ENCODE measurements around the gene C4B.
"Not testable (repeated sequence)": the region's sequence is repeated elsewhere in the genome, so short reads cannot be mapped to it uniquely, and the experiment has no call there.

Gene C4B

GRCh38 chr6:31981744-31982143, 32.9 kb upstream of the C4B start, which contains the start of gene C4A:
Gene C4A, plus strand, starts transcription at chr6:31982057. Its CDS starts 51 bp downstream, at chr6:31982108.
- not testable (repeated sequence) for DNase-seq (ENCODE audit: low read depth)

GRCh38 chr6:31989363-31989762, 25.2 kb upstream of the C4B start:
- DNase-seq (ENCODE audit: low read depth) = not testable (repeated sequence)

- not testable (repeated sequence) for DNase-seq (ENCODE audit: low read depth)
Observed at GRCh38 chr6:31994421-31994820, 20.2 kb upstream of the C4B start.

GRCh38 chr6:31996385-31996784, 18.2 kb upstream of the C4B start:
- not testable (repeated sequence) for DNase-seq (ENCODE audit: low read depth)

- DNase-seq (ENCODE audit: low read depth) = not testable (repeated sequence)
Observed at GRCh38 chr6:32002546-32003268, 11.9 kb upstream of the C4B start.

- DNase-seq (ENCODE audit: low read depth) = not testable (repeated sequence)
Observed at GRCh38 chr6:32003301-32003700, 11.3 kb upstream of the C4B start.

- DNase-seq (ENCODE audit: low read depth) = not testable (repeated sequence)
Observed at GRCh38 chr6:32004393-32004792, 10.2 kb upstream of the C4B start.

GRCh38 chr6:32004864-32005537, 9.6 kb upstream of the C4B start:
- DNase-seq (ENCODE audit: low read depth) = not testable (repeated sequence)

- DNase-seq (ENCODE audit: low read depth) = not testable (repeated sequence)
Observed at GRCh38 chr6:32005538-32005880, 9.1 kb upstream of the C4B start.

- not testable (repeated sequence) for DNase-seq (ENCODE audit: low read depth)
Observed at GRCh38 chr6:32005991-32006529, 8.5 kb upstream of the C4B start.

GRCh38 chr6:32007086-32007485, 7.5 kb upstream of the C4B start:
- DNase-seq (ENCODE audit: low read depth) = not testable (repeated sequence)

- DNase-seq (ENCODE audit: low read depth) = not testable (repeated sequence)
Observed at GRCh38 chr6:32008037-32008436, 6.6 kb upstream of the C4B start.

- not testable (repeated sequence) for DNase-seq (ENCODE audit: low read depth)
Observed at GRCh38 chr6:32008616-32009015, 6.0 kb upstream of the C4B start.

GRCh38 chr6:32009537-32009936, 5.1 kb upstream of the C4B start:
- not testable (repeated sequence) for DNase-seq (ENCODE audit: low read depth)

- not testable (repeated sequence) for DNase-seq (ENCODE audit: low read depth)
Observed at GRCh38 chr6:32010856-32011530, 3.6 kb upstream of the C4B start.

- not testable (repeated sequence) for DNase-seq (ENCODE audit: low read depth)
Observed at GRCh38 chr6:32012941-32013617, 1.5 kb upstream of the C4B start.

GRCh38 chr6:32013738-32014137, 857 bp upstream of the C4B start:
- not testable (repeated sequence) for DNase-seq (ENCODE audit: low read depth)

- DNase-seq (ENCODE audit: low read depth) = not testable (repeated sequence)
Observed at GRCh38 chr6:32022100-32022499, 7.5 kb downstream of the C4B start.

GRCh38 chr6:32028631-32029030, 14.0 kb downstream of the C4B start:
- DNase-seq (ENCODE audit: low read depth) = not testable (repeated sequence)

GRCh38 chr6:32029553-32029952, 15.0 kb downstream of the C4B start:
- not testable (repeated sequence) for DNase-seq (ENCODE audit: low read depth)

GRCh38 chr6:32035283-32036013, 20.9 kb downstream of the C4B start:
- DNase-seq (ENCODE audit: low read depth) = not testable (repeated sequence)

All from stromal cell of bone marrow (primary cell).